B cell (primary cell): Measurements from ENCODE around the gene APEX1.

Experiments
- CTCF ChIP-seq: fragments of 200-600 bp; IDR thresholded peaks from one replicate; pipeline ENCODE4 v1.8.0; 2022; ENCODE audit warnings: antibody characterized with exemption, mild to moderate bottlenecking
- EZH2 ChIP-seq: IDR thresholded peaks from 2 replicates; pipeline ENCODE4 v1.6.1; 2012; ENCODE audit warnings: borderline replicate concordance, low read depth, mild to moderate bottlenecking, moderate library complexity, low read length; ENCODE audit not compliant: insufficient read depth, poor library complexity, severe bottlenecking

- TF ChIP-seq CTCF (no peak), EZH2 (no peak)
Measured at GRCh38 chr14:20458031-20458789, 3.2 kb downstream of the APEX1 start.
